GM21723 (cell line): ENCODE data around the gene ZCCHC10.
A peak's percentile ranks its signal among the peaks of the same experiment; 100 is the strongest.

Source experiments
- ATAC-seq: cut with Tn5 transposase; IDR thresholded peaks from one replicate; pipeline ENCODE4 v1.9.1; 2021; ENCODE audit warnings: mild to moderate bottlenecking, moderate library complexity; ENCODE audit not compliant: unreplicated experiment

ZCCHC10 gene

DNA sequence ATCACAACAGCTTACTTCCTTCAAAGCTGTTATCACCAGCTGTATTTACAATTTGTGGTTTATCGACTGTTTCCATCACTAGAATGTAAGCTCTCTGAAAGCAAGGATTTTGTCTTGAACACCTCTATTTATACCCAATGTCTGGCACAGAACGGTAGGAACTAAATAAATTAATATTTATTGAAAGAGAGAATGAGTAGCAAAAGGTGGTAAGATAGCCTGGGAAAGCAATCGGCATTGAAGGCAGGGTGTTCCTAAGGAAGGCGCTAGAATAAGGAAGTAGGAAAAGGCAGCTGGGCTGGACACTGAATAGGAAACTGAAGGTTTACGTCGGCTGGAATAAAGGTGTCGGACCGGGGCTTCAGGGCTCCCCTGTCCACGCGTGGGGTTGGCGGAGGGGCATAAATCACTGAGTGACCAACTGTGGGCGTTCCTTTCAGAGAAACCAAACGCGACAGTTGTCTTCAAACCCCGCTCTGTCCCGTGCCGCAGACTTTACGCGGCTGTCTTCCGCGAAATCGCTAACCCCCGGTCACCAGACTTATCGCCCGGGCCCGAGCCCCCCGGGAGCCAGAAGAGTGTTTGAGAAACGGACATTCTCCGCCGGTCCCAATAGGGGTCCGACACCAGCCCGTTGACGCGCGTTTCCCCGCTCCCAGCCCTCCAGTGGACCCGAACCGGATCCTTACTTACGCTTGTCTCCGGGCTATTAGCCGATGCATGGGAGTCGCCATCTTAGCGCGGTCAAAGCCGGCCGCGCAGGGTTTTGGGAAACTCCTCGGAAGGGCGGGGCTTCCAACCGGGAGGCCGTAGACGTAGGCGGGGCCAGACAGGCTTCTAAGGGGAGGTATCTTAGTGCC, at the start of gene ZCCHC10:
ZCCHC10 (minus strand) TSS at position 746 of the 860 bp plus-strand sequence; CDS start at position 734, 12 bp downstream.
- peak; percentile 98 for ATAC-seq

DNA sequence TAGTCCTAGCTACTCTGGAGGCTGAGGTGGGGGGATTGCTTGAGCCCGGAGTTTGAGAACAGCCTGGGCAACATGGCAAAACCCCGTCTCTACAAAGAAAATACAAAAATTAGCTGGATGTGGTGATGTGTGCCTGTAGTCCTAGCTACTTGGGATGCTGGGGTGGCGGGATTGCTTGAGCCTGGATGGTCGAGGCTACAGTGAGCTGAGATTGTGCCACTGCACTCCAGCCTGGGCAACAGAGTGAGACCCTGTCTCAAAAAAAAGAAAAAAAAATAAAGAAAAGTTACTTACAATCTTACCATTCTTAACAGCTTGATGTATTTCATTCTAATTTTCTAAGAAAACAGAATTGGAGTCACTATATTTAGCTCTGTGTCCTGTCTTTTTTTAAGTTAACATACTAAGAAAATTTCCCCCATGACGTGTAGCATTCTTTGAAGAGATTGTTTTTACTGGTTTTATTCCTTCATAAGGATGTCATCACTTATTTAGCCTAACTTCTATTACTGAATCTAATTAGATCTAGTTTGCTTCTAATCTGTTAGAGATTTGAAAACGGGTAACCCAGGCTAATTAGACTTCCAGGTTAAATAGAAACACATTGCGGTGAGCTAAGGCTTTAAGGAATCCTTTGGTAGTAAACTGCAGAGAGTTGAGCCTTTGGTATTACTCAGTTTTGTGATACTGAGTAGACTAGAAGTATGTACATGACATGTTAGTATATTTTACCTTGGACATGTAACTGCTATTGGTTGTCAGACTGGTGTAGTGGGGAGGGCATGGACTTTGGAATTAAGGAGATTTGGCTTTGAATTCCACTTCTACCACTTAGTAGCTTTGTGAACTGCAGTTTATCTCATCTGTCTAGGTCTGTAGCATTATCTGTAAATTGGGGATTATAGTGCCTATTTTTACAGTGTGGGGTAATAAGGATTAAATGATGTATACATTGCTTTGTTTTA, 49.5 kb upstream of the ZCCHC10 start:
- no peak for ATAC-seq

DNA sequence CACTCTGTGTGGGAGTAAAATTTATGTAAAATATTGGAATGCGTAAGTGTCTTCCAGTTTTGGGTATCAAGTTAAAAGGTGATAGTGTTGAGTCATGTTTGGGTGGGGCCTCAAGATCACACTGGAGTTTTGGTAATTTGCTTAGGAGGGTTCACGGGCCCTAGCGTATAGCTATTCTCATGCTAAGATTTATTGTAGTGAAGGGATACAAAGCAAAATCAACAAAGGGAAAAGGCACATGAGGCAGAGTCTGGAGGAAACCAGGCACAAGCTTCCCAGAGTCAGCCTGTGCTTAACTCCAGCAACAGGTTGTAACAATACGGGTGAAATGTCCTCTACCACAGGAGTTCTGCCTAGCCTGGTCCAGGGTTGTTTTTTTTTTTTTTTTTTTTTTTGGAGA, 45.7 kb upstream of the ZCCHC10 start:
- ATAC-seq: no peak

GRCh38 chr5:133066045-133066444, 39.7 kb upstream of the ZCCHC10 start:
- no peak for ATAC-seq

DNA sequence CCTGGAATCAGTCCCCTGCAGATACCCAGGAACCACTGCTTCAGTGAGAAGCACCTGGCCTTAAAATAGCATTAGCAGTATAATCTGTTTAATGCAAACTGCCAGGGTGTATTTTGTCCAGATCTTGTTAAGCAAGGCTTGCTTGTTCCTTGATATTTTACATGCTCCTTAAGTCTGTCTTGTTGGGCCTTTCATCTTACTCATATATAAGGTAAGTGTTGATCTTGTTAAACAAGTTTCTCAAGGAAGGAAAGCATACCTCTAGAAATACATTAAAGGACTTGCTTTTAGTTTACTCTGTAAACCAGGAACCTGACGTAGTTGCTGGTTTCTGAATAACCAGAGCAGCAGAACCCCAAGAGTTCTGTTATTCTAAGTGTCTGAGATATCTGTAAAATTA, 39.1 kb upstream of the ZCCHC10 start:
- ATAC-seq: no peak

- ATAC-seq: no peak
Measured at GRCh38 chr5:133063965-133064364, 37.6 kb upstream of the ZCCHC10 start.

DNA sequence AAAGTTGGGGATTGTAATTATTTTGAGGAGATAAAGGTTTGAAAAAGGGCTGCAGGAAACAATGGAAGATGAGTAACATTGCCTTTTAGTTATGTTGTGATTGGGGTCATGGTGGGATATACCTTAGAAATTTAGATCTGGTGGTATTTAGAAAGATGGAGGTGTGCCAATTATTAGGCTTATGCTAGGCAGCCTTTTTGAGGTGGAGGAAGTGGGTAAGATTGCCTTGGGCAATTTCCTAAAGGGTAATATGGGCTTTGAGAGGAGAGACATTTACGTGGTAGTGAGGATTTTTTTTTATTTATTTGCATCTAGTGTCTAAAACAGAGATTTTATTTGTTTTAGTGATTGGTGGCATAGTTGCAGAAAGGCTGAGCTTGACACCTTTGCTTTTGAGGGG, 35.9 kb upstream of the ZCCHC10 start:
- no peak for ATAC-seq

GRCh38 chr5:133059621-133060020, 33.3 kb upstream of the ZCCHC10 start:
- ATAC-seq: no peak

DNA sequence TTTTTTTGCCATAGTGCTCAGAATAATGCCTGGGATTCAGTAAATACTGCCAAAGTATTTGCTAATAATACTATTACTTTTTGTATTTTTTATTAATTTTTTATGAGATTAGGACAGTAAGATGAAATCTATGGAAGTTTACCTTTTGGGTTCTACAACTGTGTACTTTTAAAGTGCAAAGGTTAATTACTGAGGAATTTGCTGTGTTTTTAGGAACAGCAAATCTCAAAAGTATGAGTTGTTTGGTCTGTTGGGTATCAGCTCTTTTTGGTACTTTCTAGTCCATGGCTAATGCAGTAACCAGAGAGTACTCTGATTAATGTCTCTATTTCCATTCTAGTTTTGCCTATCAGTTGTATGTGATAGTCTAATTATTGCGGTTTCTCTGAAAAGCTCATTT, 30.5 kb upstream of the ZCCHC10 start:
- no peak for ATAC-seq

GRCh38 chr5:133054697-133055471, 28.5 kb upstream of the ZCCHC10 start:
- ATAC-seq: no peak

GRCh38 chr5:133053448-133053847, 27.1 kb upstream of the ZCCHC10 start:
- no peak for ATAC-seq

- peak; percentile 46 for ATAC-seq
Measured at GRCh38 chr5:133052317-133053175, 26.2 kb upstream of the ZCCHC10 start.

DNA sequence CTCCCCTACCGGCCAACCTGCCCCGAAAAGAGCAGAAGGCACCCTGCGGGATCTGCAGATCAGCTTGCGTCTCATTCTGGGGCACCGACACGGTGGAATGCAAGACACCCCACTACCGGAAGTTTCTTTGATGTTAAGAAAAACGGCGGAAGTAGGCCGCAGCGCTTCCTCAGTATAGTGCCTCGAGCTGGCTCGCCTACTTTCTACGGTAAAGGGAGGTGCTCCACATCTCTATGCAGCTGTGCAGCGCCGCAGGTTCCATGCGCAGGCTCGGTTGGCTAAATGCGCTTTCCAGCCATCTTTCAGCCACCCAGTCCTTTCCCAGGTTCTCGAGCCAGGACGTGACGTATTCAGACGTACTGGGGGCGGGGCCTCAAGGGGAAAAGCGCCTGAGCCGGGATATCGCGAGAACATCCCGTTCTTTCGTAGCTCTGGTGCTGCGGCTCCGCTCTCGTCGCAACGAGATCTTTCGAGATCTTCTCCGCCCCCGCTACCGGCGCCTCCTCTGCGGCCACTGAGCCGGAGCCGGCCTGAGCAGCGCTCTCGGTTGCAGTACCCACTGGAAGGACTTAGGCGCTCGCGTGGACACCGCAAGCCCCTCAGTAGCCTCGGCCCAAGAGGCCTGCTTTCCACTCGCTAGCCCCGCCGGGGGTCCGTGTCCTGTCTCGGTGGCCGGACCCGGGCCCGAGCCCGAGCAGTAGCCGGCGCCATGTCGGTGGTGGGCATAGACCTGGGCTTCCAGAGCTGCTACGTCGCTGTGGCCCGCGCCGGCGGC, 25.4 kb upstream of the ZCCHC10 start, which contains the start of gene HSPA4:
HSPA4 (plus strand) TSS at position 472 of the 775 bp plus-strand sequence; CDS start at position 710, 238 bp downstream.
- ATAC-seq: peak; percentile 84

DNA sequence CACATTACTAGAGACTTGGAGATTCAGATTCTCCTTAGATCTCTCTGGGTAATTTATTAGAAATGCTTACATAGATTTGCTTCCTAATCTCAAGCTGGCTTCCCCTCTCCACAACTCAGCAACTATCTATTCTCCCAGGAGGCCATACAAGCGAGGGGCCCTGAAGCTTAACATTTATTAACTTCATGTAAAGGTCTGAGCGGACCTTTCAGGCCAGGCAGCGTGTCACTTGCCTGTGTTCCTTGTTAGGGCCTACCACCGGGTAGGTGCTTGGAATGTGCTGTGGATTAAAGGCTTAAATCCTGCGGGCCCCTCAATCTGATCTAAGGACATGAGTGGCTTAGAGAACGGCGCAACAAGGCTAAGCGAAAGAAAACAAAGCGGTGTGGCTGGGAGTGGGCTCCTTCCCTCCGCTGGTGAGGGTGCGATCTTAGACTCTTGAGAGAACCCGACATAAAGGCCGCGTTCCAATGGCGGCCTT, 24.8 kb upstream of the ZCCHC10 start:
- peak; percentile 1 for ATAC-seq

DNA sequence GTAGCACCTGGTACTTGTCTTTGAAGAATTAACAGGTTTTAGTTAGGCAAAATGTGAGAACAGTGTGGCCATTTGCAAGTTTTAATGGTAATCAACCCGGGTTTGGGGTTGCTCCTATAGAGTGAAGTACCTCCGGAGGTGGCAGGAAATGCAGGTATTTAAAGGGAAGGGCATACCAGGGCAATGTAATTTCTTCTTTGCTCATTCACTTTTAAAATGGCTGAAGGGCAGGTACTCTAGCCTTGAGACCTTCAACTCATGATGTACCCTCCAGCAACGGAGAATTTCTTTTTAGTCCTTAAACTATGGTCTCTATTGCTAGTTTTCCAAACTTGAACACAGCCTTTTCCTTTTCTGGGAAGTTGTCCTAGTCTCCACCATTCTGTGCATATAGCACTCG, 24.2 kb upstream of the ZCCHC10 start:
- no peak for ATAC-seq

DNA sequence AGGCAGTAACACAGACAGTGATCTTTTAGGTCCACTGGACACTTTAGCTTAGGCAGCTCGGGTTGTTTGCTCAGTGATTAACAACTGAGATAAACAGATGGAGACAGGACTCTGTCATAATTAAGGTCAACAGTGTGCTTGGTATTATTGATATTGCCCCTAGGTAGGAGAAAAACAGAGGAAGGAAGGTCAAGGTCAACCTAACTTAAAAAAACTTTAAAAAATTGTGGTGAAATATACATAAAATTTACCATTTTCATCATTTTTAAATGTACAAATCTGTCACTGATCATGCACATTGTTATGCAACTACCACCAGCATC, 23.3 kb upstream of the ZCCHC10 start:
- no peak for ATAC-seq

DNA sequence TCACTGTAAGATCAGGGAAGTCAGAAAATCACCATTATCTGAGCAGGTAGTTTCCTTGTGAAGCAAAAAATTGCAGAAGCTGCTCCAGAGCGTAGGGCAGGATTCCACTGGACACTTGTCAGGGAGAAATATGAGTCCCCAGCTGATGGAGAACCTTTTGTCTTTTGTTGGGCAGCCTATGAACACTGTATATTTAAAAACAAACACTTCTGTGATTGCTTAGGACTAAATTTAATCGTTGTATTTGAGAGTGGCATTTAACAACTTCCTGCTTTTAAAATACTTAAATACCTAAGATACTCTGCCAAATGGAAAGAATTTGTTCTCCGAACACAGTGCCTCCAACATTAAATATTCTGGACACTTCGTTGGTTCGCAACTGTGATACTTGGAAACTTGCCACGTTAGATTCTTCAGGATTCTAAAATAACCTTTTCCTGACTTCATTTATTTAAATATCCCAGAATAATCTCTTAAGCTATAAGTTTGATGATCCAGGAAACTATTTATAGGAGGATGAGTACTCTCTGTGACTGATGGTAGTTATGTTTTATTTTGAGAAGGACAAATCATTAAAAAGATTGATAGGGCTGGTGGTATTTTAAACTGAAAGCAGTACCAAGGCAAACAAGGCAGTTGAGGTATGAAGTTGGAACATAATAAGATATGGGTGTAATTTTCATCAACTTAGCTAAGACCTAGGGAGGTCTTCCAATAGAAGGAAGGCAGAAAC, 22.8 kb upstream of the ZCCHC10 start:
- ATAC-seq: no peak

- no peak for ATAC-seq
Measured at GRCh38 chr5:133047404-133047803, 21.1 kb upstream of the ZCCHC10 start.
